ENCODE data around the gene COPB1. TPM values are rescaled to one million over a fixed set of nuclear protein-coding genes. Genes with fewer than 3 reads are reported as not detected.
A peak's percentile ranks its signal among the peaks of the same experiment; 100 is the strongest.

Gene COPB1
- total and polyA plus RNA-seq, 9 of the 15 experiments (the other 6 are each of a cell fraction or from before 2014, with no cell fraction given): 64.7 to 188 (median 91.6) TPM

DNA sequence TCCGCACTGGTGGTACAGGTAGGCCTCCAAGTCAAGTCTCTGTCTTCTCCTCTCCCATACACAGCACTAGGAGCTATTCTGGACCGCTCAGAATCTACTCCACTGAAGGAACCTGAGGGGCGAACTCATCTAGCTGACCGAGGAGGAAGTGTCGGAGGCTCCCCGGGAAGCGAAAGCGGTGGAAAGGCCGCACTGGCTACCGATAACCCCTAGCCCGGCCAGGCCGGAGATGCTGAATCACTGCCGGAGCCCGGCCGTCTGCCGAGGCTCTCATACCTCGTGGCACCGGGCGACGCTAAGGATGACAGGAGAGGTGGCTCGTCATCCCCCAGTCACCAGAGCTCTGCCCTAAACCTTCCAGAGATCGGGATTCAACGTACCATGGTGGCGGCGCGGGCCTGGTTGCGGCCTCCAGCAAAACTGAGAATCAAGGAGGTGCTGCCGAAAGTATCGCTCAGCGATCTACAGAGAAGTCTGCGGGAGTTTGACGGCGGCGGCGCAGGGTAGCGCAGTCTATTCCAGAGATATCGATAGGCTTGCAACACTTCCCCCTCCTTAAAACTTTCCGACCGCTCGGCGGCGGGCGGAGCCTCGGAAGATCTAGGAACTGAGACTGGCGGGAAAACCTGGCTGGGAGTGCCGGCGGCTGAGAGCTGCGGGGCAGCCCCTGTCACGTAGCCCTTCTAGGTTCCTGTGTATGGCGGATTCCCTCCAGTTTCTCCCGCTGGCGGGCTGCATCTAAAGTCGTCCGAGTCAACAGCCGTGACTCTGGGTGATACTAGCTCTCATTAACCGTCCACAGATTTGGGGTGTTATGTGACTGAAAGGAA lies 20.5 kb upstream of the COPB1 start, which contains the start of gene PSMA1 (continued):
- TF ChIP-seq ESRRA (IDR thresholded peaks at IDR 0.05; ENCODE audit: borderline replicate concordance, low read depth): peak; percentile 53; the same call in 1 of the 2 replicates
- TF ChIP-seq JUND (IDR thresholded peaks at IDR 0.05; ENCODE audit: borderline replicate concordance, low read depth, low read length): no peak; the same call in none of the 2 replicates
- peak; percentile 45; the same call in 2 of the 3 replicates for TF ChIP-seq JUND (tag; IDR thresholded peaks at IDR 0.05; ENCODE audit: borderline replicate concordance, low read depth, low read length)
- TF ChIP-seq, protein P1, sequence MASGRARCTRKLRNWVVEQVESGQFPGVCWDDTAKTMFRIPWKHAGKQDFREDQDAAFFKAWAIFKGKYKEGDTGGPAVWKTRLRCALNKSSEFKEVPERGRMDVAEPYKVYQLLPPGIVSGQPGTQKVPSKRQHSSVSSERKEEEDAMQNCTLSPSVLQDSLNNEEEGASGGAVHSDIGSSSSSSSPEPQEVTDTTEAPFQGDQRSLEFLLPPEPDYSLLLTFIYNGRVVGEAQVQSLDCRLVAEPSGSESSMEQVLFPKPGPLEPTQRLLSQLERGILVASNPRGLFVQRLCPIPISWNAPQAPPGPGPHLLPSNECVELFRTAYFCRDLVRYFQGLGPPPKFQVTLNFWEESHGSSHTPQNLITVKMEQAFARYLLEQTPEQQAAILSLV (tag; IDR thresholded peaks at IDR 0.05): no peak
- TF ChIP-seq ZNF41 (CRISPR knock-in tag; conservative IDR thresholded peaks at IDR 0.05): no peak
- TF ChIP-seq MTF1 (CRISPR knock-in tag; IDR thresholded peaks at IDR 0.05; ENCODE audit: borderline replicate concordance): no peak
- TF ChIP-seq, protein P2, sequence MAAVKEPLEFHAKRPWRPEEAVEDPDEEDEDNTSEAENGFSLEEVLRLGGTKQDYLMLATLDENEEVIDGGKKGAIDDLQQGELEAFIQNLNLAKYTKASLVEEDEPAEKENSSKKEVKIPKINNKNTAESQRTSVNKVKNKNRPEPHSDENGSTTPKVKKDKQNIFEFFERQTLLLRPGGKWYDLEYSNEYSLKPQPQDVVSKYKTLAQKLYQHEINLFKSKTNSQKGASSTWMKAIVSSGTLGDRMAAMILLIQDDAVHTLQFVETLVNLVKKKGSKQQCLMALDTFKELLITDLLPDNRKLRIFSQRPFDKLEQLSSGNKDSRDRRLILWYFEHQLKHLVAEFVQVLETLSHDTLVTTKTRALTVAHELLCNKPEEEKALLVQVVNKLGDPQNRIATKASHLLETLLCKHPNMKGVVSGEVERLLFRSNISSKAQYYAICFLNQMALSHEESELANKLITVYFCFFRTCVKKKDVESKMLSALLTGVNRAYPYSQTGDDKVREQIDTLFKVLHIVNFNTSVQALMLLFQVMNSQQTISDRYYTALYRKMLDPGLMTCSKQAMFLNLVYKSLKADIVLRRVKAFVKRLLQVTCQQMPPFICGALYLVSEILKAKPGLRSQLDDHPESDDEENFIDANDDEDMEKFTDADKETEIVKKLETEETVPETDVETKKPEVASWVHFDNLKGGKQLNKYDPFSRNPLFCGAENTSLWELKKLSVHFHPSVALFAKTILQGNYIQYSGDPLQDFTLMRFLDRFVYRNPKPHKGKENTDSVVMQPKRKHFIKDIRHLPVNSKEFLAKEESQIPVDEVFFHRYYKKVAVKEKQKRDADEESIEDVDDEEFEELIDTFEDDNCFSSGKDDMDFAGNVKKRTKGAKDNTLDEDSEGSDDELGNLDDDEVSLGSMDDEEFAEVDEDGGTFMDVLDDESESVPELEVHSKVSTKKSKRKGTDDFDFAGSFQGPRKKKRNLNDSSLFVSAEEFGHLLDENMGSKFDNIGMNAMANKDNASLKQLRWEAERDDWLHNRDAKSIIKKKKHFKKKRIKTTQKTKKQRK (IDR thresholded peaks at IDR 0.05; ENCODE audit: borderline replicate concordance, low read depth, low read length): peak; percentile 59; the same call in 1 of the 2 replicates
- no peak for TF ChIP-seq ZNF217 (CRISPR knock-in tag; IDR thresholded peaks at IDR 0.05)
- no peak for TF ChIP-seq ZNF324 (CRISPR knock-in tag; IDR thresholded peaks at IDR 0.05)
- no peak for TF ChIP-seq ZNF175 (CRISPR knock-in tag; IDR thresholded peaks at IDR 0.05; ENCODE audit: low read depth)
- TF ChIP-seq, protein P3, sequence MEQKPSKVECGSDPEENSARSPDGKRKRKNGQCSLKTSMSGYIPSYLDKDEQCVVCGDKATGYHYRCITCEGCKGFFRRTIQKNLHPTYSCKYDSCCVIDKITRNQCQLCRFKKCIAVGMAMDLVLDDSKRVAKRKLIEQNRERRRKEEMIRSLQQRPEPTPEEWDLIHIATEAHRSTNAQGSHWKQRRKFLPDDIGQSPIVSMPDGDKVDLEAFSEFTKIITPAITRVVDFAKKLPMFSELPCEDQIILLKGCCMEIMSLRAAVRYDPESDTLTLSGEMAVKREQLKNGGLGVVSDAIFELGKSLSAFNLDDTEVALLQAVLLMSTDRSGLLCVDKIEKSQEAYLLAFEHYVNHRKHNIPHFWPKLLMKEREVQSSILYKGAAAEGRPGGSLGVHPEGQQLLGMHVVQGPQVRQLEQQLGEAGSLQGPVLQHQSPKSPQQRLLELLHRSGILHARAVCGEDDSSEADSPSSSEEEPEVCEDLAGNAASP (IDR thresholded peaks at IDR 0.05): no peak
- TF ChIP-seq ARNT (IDR thresholded peaks at IDR 0.05): peak; percentile 85 to 87; a peak in 3 of 4 replicates
- TF ChIP-seq DACH1 (IDR thresholded peaks at IDR 0.05; ENCODE audit: partially characterized antibody): peak; percentile 41

Data from K562 (cell line).